GM12873 (cell line): ENCODE measurements around the gene MTF1.

Source experiments
- CTCF ChIP-seq: IDR thresholded peaks from 2 replicates; pipeline ENCODE4 v1.5.1; 2012; ENCODE audit warnings: low read depth, mild to moderate bottlenecking, moderate library complexity, low read length, control low read depth; ENCODE audit not compliant: insufficient read depth; ENCODE audit errors: missing control alignments

MTF1 gene

GRCh38 chr1:37860346-37860666 is 914 bp upstream of the MTF1 start:
- TF ChIP-seq CTCF, result no peak

- no peak for TF ChIP-seq CTCF
Observed at GRCh38 chr1:37858931-37859506, 373 bp downstream of the MTF1 start.

- TF ChIP-seq CTCF, result no peak
Observed at GRCh38 chr1:37854406-37854805, 5.0 kb downstream of the MTF1 start.

- TF ChIP-seq CTCF, result no peak
Observed at GRCh38 chr1:37853157-37853556, 6.2 kb downstream of the MTF1 start.

GRCh38 chr1:37851782-37852210 is 7.6 kb downstream of the MTF1 start:
- no peak for TF ChIP-seq CTCF

GRCh38 chr1:37851262-37851661 is 8.1 kb downstream of the MTF1 start:
- TF ChIP-seq CTCF, result no peak

- no peak for TF ChIP-seq CTCF
Observed at GRCh38 chr1:37850352-37850955, 8.9 kb downstream of the MTF1 start.
